GM12891 (cell line): Measurements from ENCODE around the gene USP6NL.

Experiments
- PAX5 ChIP-seq: IDR thresholded peaks from 2 replicates; pipeline ENCODE4 v1.6.1; 2011; ENCODE audit warnings: low read length, moderate library complexity, mild to moderate bottlenecking; ENCODE audit not compliant: insufficient read depth, severe bottlenecking
- POLR2A ChIP-seq: IDR thresholded peaks from 2 replicates; pipeline ENCODE4 v1.6.1; 2011; ENCODE audit warnings: low read depth, low read length, control low read depth
- POLR2AphosphoS5 ChIP-seq: IDR thresholded peaks from 2 replicates; pipeline ENCODE4 v1.6.1; 2011; ENCODE audit warnings: low read depth, low read length, control low read depth
- POU2F2 ChIP-seq: IDR thresholded peaks from 2 replicates; pipeline ENCODE4 v1.6.1; 2011; ENCODE audit warnings: low read depth, mild to moderate bottlenecking, control low read depth, low read length, moderate library complexity
- SPI1 ChIP-seq: IDR thresholded peaks from 2 replicates; pipeline ENCODE4 v1.6.1; 2011; ENCODE audit warnings: low read depth, low read length, control low read depth

GRCh38 chr10:11616021-11616420 is 4.6 kb upstream of the USP6NL start:
- TF ChIP-seq POLR2A = no peak
- TF ChIP-seq SPI1 = no peak
- TF ChIP-seq POLR2AphosphoS5 = no peak
- no peak for TF ChIP-seq PAX5
- TF ChIP-seq POU2F2 = no peak
